ENCODE measurements around the gene GK. TPM values are rescaled to one million over a fixed set of nuclear protein-coding genes. Genes with fewer than 3 reads are reported as not detected.

GK gene
- total RNA-seq, 2 experiments from 2014 or later, result 95.2 to 100 TPM

Other genes starting within 250 kb of the GK start
- 1 to 10 TPM; 1.1 to 1.6 TPM for gene TASL, start 75.7 kb upstream of the GK start, total RNA-seq
- gene TAB3, start 235.8 kb downstream of the GK start, total RNA-seq, result 10 to 100 TPM; 19.6 to 24.2 TPM

Data from activated CD4-positive, alpha-beta memory T cell treated with anti-CD3 and anti-CD28 coated beads for 36 hours (primary cell).